ENCODE measurements around the gene ATP13A2.

The ATP13A2 gene

DNA sequence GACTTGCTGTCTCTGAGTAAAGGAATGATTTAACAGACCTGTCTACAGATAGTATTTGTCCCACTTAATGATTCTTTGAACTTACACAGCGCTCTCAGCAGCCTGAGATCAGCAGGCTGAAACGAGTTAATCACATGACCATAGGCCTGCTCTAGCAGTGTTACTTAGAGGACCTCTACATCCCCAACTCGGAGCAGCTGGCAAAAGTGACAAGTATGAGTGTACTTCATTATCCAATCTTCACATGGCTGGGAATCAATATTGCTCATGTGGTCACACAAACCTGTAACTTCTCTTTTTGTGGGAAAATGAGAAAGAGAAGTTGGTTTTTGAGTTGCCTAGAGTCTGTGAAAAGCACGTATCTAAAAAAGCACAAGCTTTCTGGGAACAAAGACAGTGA lies 11.4 kb upstream of the ATP13A2 start:
- H3K4me3 ChIP-seq (replicated peaks; ENCODE audit: low read depth, low read length), result no peak overlapping the region
- TF ChIP-seq, protein P1, sequence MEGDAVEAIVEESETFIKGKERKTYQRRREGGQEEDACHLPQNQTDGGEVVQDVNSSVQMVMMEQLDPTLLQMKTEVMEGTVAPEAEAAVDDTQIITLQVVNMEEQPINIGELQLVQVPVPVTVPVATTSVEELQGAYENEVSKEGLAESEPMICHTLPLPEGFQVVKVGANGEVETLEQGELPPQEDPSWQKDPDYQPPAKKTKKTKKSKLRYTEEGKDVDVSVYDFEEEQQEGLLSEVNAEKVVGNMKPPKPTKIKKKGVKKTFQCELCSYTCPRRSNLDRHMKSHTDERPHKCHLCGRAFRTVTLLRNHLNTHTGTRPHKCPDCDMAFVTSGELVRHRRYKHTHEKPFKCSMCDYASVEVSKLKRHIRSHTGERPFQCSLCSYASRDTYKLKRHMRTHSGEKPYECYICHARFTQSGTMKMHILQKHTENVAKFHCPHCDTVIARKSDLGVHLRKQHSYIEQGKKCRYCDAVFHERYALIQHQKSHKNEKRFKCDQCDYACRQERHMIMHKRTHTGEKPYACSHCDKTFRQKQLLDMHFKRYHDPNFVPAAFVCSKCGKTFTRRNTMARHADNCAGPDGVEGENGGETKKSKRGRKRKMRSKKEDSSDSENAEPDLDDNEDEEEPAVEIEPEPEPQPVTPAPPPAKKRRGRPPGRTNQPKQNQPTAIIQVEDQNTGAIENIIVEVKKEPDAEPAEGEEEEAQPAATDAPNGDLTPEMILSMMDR (IDR thresholded peaks at IDR 0.05; ENCODE audit: low read length, missing control alignments), result no peak
- DNase-seq (ENCODE audit: low read depth), result no peak

DNA sequence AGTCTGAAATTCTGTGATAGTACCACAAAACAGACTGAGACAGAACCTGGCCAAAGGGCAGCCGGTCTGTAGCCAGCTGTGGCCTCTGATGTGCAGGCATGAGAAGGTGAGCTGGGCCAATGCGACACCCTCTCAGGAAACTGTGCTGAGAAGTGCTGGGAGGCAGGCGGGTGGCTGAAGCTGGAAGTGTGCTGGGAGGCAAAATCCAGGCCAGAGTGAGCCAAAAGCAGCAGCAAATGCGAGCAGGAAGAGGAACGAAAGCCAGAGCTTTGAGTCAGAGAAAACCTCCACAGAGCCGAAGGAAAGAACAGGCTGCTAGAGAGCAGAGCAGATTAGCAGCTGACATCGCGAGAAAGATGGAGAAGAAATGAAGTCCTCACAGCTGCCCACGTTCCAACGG lies 10.2 kb upstream of the ATP13A2 start:
- TF ChIP-seq, protein P1 (IDR thresholded peaks at IDR 0.05; ENCODE audit: low read length, missing control alignments), result no peak

DNA sequence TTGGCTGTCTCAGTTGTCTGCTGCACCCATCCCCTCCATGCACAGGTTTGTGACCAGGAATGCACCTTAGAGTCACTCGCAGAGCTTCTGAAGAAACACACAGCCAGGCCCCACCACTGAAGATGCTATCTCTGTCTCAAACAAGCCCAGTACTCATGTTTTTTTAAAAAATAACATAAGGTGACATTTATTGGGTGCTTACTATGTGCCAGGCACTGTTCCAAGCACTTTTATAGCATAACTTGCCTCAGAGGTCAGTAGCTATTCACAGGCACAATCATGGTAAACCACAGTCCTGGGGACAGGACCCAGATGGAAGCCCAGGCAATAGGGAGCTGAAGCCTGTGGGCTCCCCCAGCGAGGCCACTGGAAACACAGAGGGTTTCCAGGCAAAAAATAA lies 8.8 kb upstream of the ATP13A2 start:
- TF ChIP-seq, protein P1 (IDR thresholded peaks at IDR 0.05; ENCODE audit: low read length, missing control alignments), result no peak
- H3K4me3 ChIP-seq (replicated peaks; ENCODE audit: low read depth, low read length), result no peak overlapping the region
- no peak for DNase-seq (ENCODE audit: low read depth)

More for the DNA sequence above, 10.2 kb upstream of the ATP13A2 start:
- no peak for DNase-seq (ENCODE audit: low read depth)
- H3K4me3 ChIP-seq (replicated peaks; ENCODE audit: low read depth, low read length), result no peak overlapping the region

DNA sequence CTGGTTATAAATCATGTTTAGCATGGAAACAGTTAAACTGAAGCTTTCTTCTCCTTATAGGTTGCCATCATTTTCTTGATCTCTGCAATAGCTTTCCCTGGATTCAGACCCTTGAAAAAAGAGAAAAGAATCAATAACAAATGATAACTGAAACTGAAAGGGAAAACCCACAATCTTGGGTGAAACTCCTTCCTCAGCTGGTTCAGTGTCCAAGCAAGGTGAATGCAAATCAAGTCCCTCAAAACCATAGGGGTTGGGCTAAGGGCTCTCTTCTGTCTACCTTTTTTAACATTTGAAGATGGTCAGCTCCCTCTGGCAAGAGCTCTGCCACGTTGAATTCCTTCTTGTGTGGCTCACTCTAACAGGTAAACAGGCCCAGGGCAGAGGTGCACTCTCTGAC lies 7.1 kb upstream of the ATP13A2 start:
- TF ChIP-seq, protein P1 (IDR thresholded peaks at IDR 0.05; ENCODE audit: low read length, missing control alignments), result no peak
- H3K4me3 ChIP-seq (replicated peaks; ENCODE audit: low read depth, low read length), result no peak overlapping the region
- DNase-seq (ENCODE audit: low read depth), result no peak

DNA sequence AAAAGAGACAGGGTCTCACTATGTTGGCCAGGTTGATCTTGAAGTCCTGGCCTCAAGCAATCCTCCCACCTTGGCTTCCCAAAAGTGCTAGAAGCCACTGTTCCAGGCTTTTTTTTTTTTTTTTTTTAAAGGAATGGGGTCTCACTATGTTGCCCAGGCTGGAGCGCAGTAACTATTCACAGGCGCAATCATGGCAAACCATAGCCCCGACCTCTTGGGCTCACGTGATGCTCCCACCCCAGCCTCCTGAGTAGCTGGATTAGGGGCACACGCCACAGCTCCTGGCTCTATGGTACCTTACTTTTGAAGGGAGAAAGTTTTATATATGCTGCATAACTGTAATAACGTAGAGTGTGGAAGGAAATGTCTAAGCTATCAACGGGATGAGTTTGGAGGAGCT lies 5.7 kb upstream of the ATP13A2 start:
- TF ChIP-seq, protein P1 (IDR thresholded peaks at IDR 0.05; ENCODE audit: low read length, missing control alignments), result no peak
- H3K4me3 ChIP-seq (replicated peaks; ENCODE audit: low read depth, low read length), result no peak overlapping the region
- DNase-seq (ENCODE audit: low read depth), result no peak

DNA sequence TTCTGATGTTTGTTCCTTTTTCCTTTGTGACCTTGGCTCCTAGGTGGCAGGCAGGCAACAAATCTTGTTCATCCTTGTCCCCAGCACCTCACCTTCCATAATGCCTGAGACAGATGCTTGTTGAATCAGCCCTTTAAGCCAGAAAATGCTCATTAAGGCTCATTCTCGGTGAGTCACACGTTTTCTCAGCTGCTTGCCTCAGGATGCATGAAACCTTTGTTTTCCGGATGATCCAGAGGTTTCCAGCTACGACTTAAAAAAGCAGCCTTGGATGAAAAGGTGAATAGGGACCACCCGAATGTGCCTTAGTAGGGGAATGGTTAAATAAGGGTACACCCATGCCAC lies 4.6 kb upstream of the ATP13A2 start:
- H3K4me3 ChIP-seq (replicated peaks; ENCODE audit: low read depth, low read length), result no peak overlapping the region
- TF ChIP-seq, protein P1 (IDR thresholded peaks at IDR 0.05; ENCODE audit: low read length, missing control alignments), result no peak
- DNase-seq (ENCODE audit: low read depth), result peak; percentile 44

DNA sequence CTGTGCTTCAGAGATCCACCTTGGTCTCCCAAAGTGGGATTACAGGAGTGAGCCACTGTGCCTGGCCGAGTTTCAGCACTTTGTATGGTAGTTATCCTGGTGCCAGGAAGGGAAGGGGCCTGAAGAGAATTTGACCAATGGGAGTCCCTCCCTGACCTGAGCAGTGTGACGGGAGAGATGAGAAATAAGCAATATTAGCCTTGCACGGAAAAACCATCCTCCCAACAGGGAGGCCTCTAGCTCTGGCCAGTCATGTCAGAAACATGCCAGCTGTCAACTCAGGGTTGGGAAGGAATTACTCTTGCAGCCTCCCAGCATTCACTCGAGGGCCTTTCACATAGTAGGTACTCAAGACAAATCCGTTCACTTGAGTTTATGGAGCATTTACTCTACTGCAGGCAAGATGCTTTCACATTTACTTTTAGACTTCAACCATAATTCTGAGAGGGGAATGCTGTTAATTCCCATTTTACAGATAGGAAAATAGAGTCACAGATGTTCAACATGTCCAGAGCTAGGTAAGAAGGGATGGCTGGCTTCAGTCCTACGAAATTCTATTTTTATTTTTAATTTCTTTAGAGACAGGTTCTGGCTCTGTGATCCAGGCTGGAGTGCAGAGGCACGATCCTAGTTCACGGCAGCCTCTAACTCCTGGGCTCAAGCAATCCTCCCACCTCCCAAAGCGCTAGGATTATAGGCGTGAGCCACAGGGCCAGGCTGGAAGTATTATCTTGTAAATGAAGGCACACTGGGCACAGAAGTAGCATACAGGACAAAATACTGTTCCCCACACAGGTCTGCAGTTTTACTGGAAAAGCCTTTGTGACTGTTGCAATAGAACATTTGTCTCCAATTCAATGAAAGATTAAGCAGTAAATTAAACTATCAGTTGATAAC lies 3.2 kb upstream of the ATP13A2 start:
- TF ChIP-seq, protein P1 (IDR thresholded peaks at IDR 0.05; ENCODE audit: low read length, missing control alignments), result no peak
- H3K4me3 ChIP-seq (replicated peaks; ENCODE audit: low read depth, low read length), result no peak overlapping the region
- peak; percentile 10 for DNase-seq (ENCODE audit: low read depth)
